ENCODE results near the gene RASD2.

Gene RASD2

DNA sequence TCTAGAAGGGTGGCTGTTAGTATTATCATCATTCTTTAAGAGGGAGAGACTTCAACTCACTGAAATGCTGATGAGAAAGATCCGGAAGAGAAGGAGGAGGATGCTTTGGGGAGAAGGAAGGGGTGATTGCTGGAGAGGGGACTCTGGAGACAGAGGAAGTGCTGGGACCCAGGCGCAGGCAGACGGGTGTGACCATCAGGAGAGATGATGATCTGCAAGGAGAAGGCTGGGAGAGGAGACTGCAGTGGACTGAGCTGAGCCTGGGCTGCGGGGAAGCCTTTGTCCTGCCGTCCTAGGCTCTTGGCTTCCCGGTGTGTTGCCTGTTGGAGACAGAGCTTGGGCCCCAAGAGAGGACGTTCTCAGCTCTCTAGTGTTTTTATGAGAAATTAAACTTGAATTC lies 22.6 kb downstream of the RASD2 start:
- FAIRE-seq = no peak
- DNase-seq (ENCODE audit: insufficient read length, low spot score) = no peak

DNA sequence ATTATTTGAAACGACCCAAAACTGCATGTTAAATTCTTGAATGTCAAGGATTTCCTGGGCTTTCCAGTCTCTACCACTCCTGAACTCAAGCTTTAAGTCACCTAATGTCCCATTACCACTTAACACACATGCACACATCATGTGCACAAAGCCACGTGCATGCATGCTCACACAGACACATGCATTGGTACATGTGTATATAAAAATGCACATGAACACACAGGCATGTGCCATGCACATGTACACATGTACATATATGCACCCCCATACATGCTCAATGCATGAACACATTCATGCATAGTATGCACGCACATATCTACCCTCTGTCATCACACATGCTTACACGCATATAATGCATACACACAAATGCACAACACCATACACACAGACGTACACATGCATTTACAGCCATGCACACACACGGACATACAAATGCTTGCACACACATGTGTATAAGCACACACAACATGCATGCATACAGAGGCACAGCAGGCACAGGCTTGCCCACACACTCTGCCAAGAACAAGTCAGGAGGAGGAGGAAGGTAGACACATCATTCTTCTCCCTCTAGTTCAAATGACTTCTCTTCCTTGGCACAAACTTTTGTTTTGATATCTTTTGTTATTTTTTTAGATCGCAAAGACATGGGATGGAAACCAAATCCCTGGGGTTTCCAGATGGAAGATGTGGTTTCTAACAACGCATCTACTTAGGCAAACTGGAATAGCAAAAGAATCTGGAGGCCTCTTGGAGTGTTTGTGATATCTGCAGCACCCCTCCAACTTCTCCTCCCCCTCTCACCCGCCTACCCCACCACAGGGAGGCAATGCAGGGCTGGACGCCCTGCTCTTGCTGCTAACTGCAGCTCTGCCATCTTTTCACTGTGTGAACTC lies 24.6 kb downstream of the RASD2 start:
- DNase-seq (ENCODE audit: insufficient read length, low spot score) = no peak
- no peak for TF ChIP-seq SPI1 (IDR thresholded peaks at IDR 0.05; ENCODE audit: low read depth, low read length)
- no peak for TF ChIP-seq POLR2A (IDR thresholded peaks at IDR 0.05; ENCODE audit: low read depth, low read length)
- TF ChIP-seq PAX5 (IDR thresholded peaks at IDR 0.05; ENCODE audit: insufficient read depth, low read length, severe bottlenecking) = no peak
- TF ChIP-seq TAF1 (IDR thresholded peaks at IDR 0.05; ENCODE audit: low read depth, low read length) = no peak
- no peak for TF ChIP-seq POU2F2 (IDR thresholded peaks at IDR 0.05; ENCODE audit: low read depth, low read length)
- TF ChIP-seq POLR2AphosphoS5 (IDR thresholded peaks at IDR 0.05; ENCODE audit: low read depth, low read length) = no peak
- FAIRE-seq = peak; percentile 70

More for the DNA sequence above, 22.6 kb downstream of the RASD2 start:
- TF ChIP-seq POLR2A (IDR thresholded peaks at IDR 0.05; ENCODE audit: low read depth, low read length) (no peak), POU2F2 (IDR thresholded peaks at IDR 0.05; ENCODE audit: low read depth, low read length) (no peak), SPI1 (IDR thresholded peaks at IDR 0.05; ENCODE audit: low read depth, low read length) (no peak), TAF1 (IDR thresholded peaks at IDR 0.05; ENCODE audit: low read depth, low read length) (no peak), POLR2AphosphoS5 (IDR thresholded peaks at IDR 0.05; ENCODE audit: low read depth, low read length) (no peak), PAX5 (IDR thresholded peaks at IDR 0.05; ENCODE audit: insufficient read depth, low read length, severe bottlenecking) (no peak)

DNA sequence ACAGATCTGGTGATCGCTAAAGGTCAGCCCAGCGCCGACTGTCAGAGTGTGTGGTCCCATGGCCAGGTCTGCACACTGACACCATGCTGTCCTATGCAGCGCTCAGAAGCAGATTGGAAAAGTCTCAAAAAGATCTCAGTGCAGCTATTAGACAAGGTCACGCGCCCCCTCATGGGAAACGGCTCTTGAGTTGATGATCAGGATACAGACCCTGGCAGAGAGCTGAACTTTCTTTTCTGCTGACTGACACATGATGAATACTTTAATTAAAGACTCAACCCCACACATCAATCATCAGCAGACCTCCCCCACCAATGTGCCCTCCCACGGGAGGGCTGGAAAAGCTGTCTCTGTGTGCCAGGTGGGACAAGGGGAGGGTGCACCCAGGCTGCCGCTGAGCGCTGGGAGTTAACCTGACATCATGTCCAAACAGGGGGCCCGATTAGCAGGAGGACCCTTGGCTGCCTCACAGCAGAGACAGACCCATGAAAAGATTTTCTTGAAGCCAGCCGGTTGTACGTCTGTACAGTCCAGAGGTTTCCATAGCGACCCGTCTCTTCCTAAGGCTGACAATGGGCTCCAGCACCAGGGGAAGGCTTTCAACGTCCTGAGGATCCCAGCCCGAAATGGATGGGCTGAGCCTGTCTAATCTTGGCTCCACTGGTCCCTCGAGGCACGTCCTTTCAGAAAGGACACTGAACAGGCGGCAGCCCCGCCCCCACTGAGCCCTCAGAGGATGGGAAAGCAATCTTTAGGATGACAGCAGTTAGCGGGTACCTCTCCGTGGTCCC lies 26.9 kb downstream of the RASD2 start:
- DNase-seq (ENCODE audit: insufficient read length, low spot score) (no peak), FAIRE-seq (no peak)
- TF ChIP-seq TAF1 (IDR thresholded peaks at IDR 0.05; ENCODE audit: low read depth, low read length) (no peak), POLR2A (IDR thresholded peaks at IDR 0.05; ENCODE audit: low read depth, low read length) (no peak), PAX5 (IDR thresholded peaks at IDR 0.05; ENCODE audit: insufficient read depth, low read length, severe bottlenecking) (no peak)

DNA sequence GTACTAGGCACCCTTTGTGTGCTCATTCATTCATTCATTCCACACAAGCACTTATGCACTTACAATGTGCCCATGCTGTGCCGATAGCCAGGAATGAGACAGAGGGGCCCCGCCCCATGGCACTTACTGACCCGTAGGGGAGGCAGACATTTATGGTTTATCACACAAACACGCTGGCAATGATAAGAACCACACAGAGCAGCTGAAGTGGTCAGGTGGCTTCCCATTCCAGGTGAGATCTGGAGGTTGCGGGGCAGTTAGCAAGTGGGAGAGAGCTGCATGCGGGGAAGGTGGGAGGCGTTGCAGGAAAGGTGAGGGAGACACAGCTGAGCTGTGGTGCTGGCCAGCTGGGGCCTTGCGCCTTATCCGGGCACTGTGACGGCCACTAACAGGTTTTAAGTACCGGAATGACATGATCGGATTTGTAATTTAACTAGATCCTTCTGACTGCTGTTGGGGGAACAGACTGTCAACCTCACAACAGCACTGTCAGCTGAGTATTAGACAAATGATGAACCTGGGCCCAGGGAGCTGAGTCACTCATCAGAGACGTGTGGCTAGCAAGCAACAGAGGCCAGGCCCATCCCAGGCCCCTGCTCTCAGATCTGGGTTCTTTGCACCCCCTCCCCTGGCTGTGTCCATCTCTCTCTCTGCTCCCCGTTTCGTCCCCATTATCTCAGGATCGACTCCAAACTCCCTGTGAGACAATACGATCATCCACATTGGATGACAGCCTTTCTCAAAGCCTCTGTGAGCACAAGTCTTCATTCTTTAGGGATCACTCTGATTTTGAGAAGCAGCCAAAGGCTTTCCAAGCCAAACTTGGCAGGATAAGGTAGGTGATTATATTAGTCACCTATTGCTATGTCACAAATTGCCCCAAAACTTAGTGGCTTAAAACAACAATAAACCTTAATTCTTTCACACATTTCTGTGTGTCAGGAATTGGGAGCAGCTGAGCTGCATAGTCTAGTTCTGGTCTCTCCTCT lies 28.4 kb downstream of the RASD2 start:
- no peak for FAIRE-seq
- TF ChIP-seq POLR2A (IDR thresholded peaks at IDR 0.05; ENCODE audit: low read depth, low read length) = no peak
- no peak for TF ChIP-seq SPI1 (IDR thresholded peaks at IDR 0.05; ENCODE audit: low read depth, low read length)
- no peak for TF ChIP-seq PAX5 (IDR thresholded peaks at IDR 0.05; ENCODE audit: insufficient read depth, low read length, severe bottlenecking)
- no peak for TF ChIP-seq TAF1 (IDR thresholded peaks at IDR 0.05; ENCODE audit: low read depth, low read length)
- TF ChIP-seq POLR2AphosphoS5 (IDR thresholded peaks at IDR 0.05; ENCODE audit: low read depth, low read length) = no peak
- no peak for TF ChIP-seq POU2F2 (IDR thresholded peaks at IDR 0.05; ENCODE audit: low read depth, low read length)
- no peak for DNase-seq (ENCODE audit: insufficient read length, low spot score)

DNA sequence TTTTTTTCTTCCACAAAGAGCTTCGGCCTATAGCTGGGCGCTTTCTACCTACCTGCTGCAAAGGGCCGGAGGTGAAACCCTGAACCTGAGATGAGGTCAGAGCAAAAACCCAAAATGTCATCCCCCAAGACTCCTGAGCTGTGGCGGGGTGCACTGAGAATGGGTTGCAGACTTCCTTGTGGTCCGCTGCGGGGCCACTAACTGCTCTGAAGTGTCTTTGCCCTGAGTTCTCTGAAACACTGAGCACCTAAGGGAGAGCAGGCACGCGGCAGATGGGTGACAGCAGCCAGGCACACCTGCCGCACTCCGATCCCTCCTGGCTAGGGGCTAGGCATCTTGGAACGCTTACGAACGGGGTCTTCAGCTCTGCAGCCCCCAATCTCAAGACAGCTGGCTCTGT lies 29.3 kb downstream of the RASD2 start:
- FAIRE-seq (no peak), DNase-seq (ENCODE audit: insufficient read length, low spot score) (no peak)
- no peak for TF ChIP-seq TAF1 (IDR thresholded peaks at IDR 0.05; ENCODE audit: low read depth, low read length)
- TF ChIP-seq PAX5 (IDR thresholded peaks at IDR 0.05; ENCODE audit: insufficient read depth, low read length, severe bottlenecking) = no peak
- no peak for TF ChIP-seq POLR2A (IDR thresholded peaks at IDR 0.05; ENCODE audit: low read depth, low read length)
- TF ChIP-seq SPI1 (IDR thresholded peaks at IDR 0.05; ENCODE audit: low read depth, low read length) = no peak
- TF ChIP-seq POU2F2 (IDR thresholded peaks at IDR 0.05; ENCODE audit: low read depth, low read length) = no peak

- DNase-seq (ENCODE audit: insufficient read length, low spot score) = no peak
- TF ChIP-seq SPI1 (IDR thresholded peaks at IDR 0.05; ENCODE audit: low read depth, low read length) (no peak), PAX5 (IDR thresholded peaks at IDR 0.05; ENCODE audit: insufficient read depth, low read length, severe bottlenecking) (no peak), POLR2A (IDR thresholded peaks at IDR 0.05; ENCODE audit: low read depth, low read length) (no peak), POLR2AphosphoS5 (IDR thresholded peaks at IDR 0.05; ENCODE audit: low read depth, low read length) (no peak), TAF1 (IDR thresholded peaks at IDR 0.05; ENCODE audit: low read depth, low read length) (no peak), POU2F2 (IDR thresholded peaks at IDR 0.05; ENCODE audit: low read depth, low read length) (no peak)
- no peak for FAIRE-seq
These were observed 30.1 kb downstream of the RASD2 start for GRCh38 chr22:35570686-35571194.

DNA sequence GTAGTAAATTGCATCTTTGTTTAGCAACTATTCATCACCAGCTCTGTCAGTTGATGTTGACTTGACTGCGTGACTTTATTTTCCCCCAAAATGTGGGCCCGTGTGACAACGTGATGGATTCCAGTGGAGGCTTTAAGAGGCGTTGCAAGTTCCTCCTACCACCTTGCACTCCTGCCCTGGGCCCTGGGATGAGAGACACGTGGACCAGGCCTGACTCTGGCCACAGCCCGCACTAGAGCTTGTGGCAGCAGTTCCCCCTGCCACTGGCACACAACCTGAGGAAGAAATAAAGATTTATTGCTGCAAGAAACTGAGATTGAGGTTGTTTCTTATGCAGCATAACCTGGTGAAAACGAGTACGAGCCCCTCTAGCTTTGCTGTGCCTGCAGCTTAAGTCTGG lies 31.9 kb downstream of the RASD2 start:
- TF ChIP-seq TAF1 (IDR thresholded peaks at IDR 0.05; ENCODE audit: low read depth, low read length) (no peak), POLR2AphosphoS5 (IDR thresholded peaks at IDR 0.05; ENCODE audit: low read depth, low read length) (no peak), PAX5 (IDR thresholded peaks at IDR 0.05; ENCODE audit: insufficient read depth, low read length, severe bottlenecking) (no peak), POLR2A (IDR thresholded peaks at IDR 0.05; ENCODE audit: low read depth, low read length) (no peak), SPI1 (IDR thresholded peaks at IDR 0.05; ENCODE audit: low read depth, low read length) (no peak), POU2F2 (IDR thresholded peaks at IDR 0.05; ENCODE audit: low read depth, low read length) (no peak)
- FAIRE-seq (no peak), DNase-seq (ENCODE audit: insufficient read length, low spot score) (no peak)

- no peak for TF ChIP-seq SPI1 (IDR thresholded peaks at IDR 0.05; ENCODE audit: low read depth, low read length)
- no peak for TF ChIP-seq POLR2A (IDR thresholded peaks at IDR 0.05; ENCODE audit: low read depth, low read length)
- TF ChIP-seq PAX5 (IDR thresholded peaks at IDR 0.05; ENCODE audit: insufficient read depth, low read length, severe bottlenecking) = no peak
- no peak for TF ChIP-seq TAF1 (IDR thresholded peaks at IDR 0.05; ENCODE audit: low read depth, low read length)
- no peak for TF ChIP-seq POU2F2 (IDR thresholded peaks at IDR 0.05; ENCODE audit: low read depth, low read length)
- no peak for TF ChIP-seq POLR2AphosphoS5 (IDR thresholded peaks at IDR 0.05; ENCODE audit: low read depth, low read length)
- no peak for FAIRE-seq
These were observed 34.6 kb downstream of the RASD2 start for GRCh38 chr22:35575116-35575748.

More at GRCh38 chr22:35575116-35575748, 34.6 kb downstream of the RASD2 start:
- no peak for DNase-seq (ENCODE audit: insufficient read length, low spot score)
